22Rv1 (cell line): Measurements from ENCODE around the gene MAP1LC3A.
"Not testable (repeated sequence)": the region's sequence is repeated elsewhere in the genome, so short reads cannot be mapped to it uniquely, and the experiment has no call there.

ENCODE experiments used
- CTCF ChIP-seq: fragments of 450-650 bp; IDR thresholded peaks from 2 replicates; pipeline ENCODE4 v1.5.1; 2017; ENCODE audit warnings: mild to moderate bottlenecking
- ZFX ChIP-seq: fragments of 450-650 bp; IDR thresholded peaks from 2 replicates; pipeline ENCODE4 v1.6.1; 2017; ENCODE audit warnings: antibody characterized with exemption, borderline replicate concordance

GRCh38 chr20:34518863-34519262, 39.7 kb upstream of the MAP1LC3A start:
- TF ChIP-seq CTCF, ZFX: not testable (repeated sequence)
